Hematopoietic multipotent progenitor cell treated with erythropoietin and hydrocortisone succinate and interleukin-3 and kit ligand, for 4 days (in vitro differentiated cells): ENCODE results near the gene MGAT5B.
A peak's percentile ranks its signal among the peaks of the same experiment; 100 is the strongest.

Source experiments
- DNase-seq: peaks from one replicate; pipeline ENCODE4 v3.0.0-alpha.2; 2015

The MGAT5B gene

GRCh38 chr17:76880971-76881370 is 12.8 kb downstream of the MGAT5B start:
- DNase-seq = no peak

- no peak for DNase-seq
Observed at GRCh38 chr17:76881408-76881807, 13.2 kb downstream of the MGAT5B start.

GRCh38 chr17:76881966-76882365 is 13.8 kb downstream of the MGAT5B start:
- no peak for DNase-seq

GRCh38 chr17:76883744-76884525 is 15.7 kb downstream of the MGAT5B start:
- DNase-seq = no peak

GRCh38 chr17:76884995-76885893 is 17.0 kb downstream of the MGAT5B start:
- DNase-seq = no peak

GRCh38 chr17:76885894-76886290 is 17.7 kb downstream of the MGAT5B start:
- no peak for DNase-seq

- no peak for DNase-seq
Observed at GRCh38 chr17:76886395-76886794, 18.2 kb downstream of the MGAT5B start.

GRCh38 chr17:76887802-76888201 is 19.6 kb downstream of the MGAT5B start:
- peak; percentile 39 for DNase-seq

- DNase-seq = no peak
Observed at GRCh38 chr17:76888661-76889060, 20.5 kb downstream of the MGAT5B start.

GRCh38 chr17:76889323-76889722 is 21.1 kb downstream of the MGAT5B start:
- DNase-seq = no peak

- DNase-seq = no peak
Observed at GRCh38 chr17:76892329-76892728, 24.1 kb downstream of the MGAT5B start.

GRCh38 chr17:76893623-76894334 is 25.6 kb downstream of the MGAT5B start:
- DNase-seq = no peak

- DNase-seq = no peak
Observed at GRCh38 chr17:76894842-76895241, 26.6 kb downstream of the MGAT5B start.

GRCh38 chr17:76897023-76897422 is 28.8 kb downstream of the MGAT5B start:
- no peak for DNase-seq

GRCh38 chr17:76899414-76899813 is 31.2 kb downstream of the MGAT5B start:
- DNase-seq = no peak

GRCh38 chr17:76900723-76901122 is 32.5 kb downstream of the MGAT5B start:
- no peak for DNase-seq

GRCh38 chr17:76901542-76902197 is 33.5 kb downstream of the MGAT5B start:
- DNase-seq = no peak

GRCh38 chr17:76902476-76902875 is 34.3 kb downstream of the MGAT5B start:
- no peak for DNase-seq

GRCh38 chr17:76903631-76904030 is 35.4 kb downstream of the MGAT5B start:
- no peak for DNase-seq

GRCh38 chr17:76904116-76904515 is 35.9 kb downstream of the MGAT5B start:
- DNase-seq = no peak

- no peak for DNase-seq
Observed at GRCh38 chr17:76905036-76905435, 36.8 kb downstream of the MGAT5B start.

- no peak for DNase-seq
Observed at GRCh38 chr17:76905836-76906235, 37.6 kb downstream of the MGAT5B start.

GRCh38 chr17:76906463-76906862 is 38.3 kb downstream of the MGAT5B start:
- no peak for DNase-seq
